ENCODE data around the gene PDZD7.
A peak's percentile ranks its signal among the peaks of the same experiment; 100 is the strongest.

Gene PDZD7

GRCh38 chr10:101061624-101062231 lies 30.8 kb upstream of the PDZD7 start, which contains the start of gene KAZALD1:
TSS of gene KAZALD1 (plus strand) at chr10:101061989. CDS start at chr10:101062593, 604 bp downstream.
- TF ChIP-seq CTCF (IDR thresholded peaks at IDR 0.05; ENCODE audit: insufficient read depth, low read depth, low read length, missing control alignments) = no peak
- H3K4me3 ChIP-seq (ENCODE audit: low read length) = peak within 1 kb of the TSS; percentile 98
- DNase-seq (ENCODE audit: low read depth) = no peak

GRCh38 chr10:101060951-101061623 lies 30.2 kb upstream of the PDZD7 start:
- H3K4me3 ChIP-seq (ENCODE audit: low read length) = peak overlapping the region; percentile 98
- no peak for TF ChIP-seq CTCF (IDR thresholded peaks at IDR 0.05; ENCODE audit: insufficient read depth, low read depth, low read length, missing control alignments)
- DNase-seq (ENCODE audit: low read depth) = peak; percentile 79

GRCh38 chr10:101060036-101060950 lies 29.4 kb upstream of the PDZD7 start:
- TF ChIP-seq CTCF (IDR thresholded peaks at IDR 0.05; ENCODE audit: insufficient read depth, low read depth, low read length, missing control alignments) = peak; percentile 93
- peak overlapping the region; percentile 98 for H3K4me3 ChIP-seq (ENCODE audit: low read length)
- DNase-seq (ENCODE audit: low read depth) = peak; percentile 95

GRCh38 chr10:101056365-101057151 lies 25.6 kb upstream of the PDZD7 start:
- TF ChIP-seq CTCF (IDR thresholded peaks at IDR 0.05; ENCODE audit: insufficient read depth, low read depth, low read length, missing control alignments) = no peak
- H3K4me3 ChIP-seq (ENCODE audit: low read length) = no peak overlapping the region
- DNase-seq (ENCODE audit: low read depth) = no peak

- no peak for DNase-seq (ENCODE audit: low read depth)
- H3K4me3 ChIP-seq (ENCODE audit: low read length) = no peak overlapping the region
- TF ChIP-seq CTCF (IDR thresholded peaks at IDR 0.05; ENCODE audit: insufficient read depth, low read depth, low read length, missing control alignments) = no peak
Observed at GRCh38 chr10:101055411-101055810, 24.5 kb upstream of the PDZD7 start.

- no peak overlapping the region for H3K4me3 ChIP-seq (ENCODE audit: low read length)
- DNase-seq (ENCODE audit: low read depth) = no peak
- no peak for TF ChIP-seq CTCF (IDR thresholded peaks at IDR 0.05; ENCODE audit: insufficient read depth, low read depth, low read length, missing control alignments)
Observed at GRCh38 chr10:101054876-101055275, 23.9 kb upstream of the PDZD7 start.

Measured in epithelial cell of esophagus (primary cell).